ENCODE data around the gene BORCS5. TPM values are rescaled to one million over a fixed set of nuclear protein-coding genes. Genes with fewer than 3 reads are reported as not detected.

BORCS5 gene
- total RNA-seq, 1 experiment from 2014 or later: 13.9 TPM

DNA sequence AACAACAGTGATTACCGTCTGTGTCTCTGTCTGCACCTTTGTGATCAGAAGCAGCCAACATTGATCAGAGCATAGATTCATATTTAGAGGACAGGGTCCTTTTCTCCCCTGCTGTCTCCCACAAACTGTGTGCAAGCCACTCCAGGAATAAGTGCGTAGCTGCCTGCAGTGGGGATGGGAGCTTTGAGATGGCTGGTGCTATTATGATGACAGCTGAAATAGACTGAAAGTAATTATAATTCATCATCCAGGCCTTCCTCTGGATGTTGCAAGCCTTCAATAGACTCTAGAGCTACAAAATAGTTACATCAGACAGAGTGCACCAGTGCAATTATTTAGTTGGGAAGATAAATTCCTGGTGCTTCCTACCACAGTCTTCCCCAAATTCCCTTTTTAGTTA lies 68.1 kb downstream of the BORCS5 start:
- H3K9me3 Mint-ChIP-seq: peaks cover 38% of the 10 kb centered on the region in 2 experiments
- Histone ChIP-seq H3K27me3 (ENCODE audit: insufficient read depth, low read length) (no peaks in the 10 kb centered on the region), H4K20me1 (ENCODE audit: control insufficient read depth, insufficient read depth, insufficient read length) (no peaks in the 10 kb centered on the region), H2BK20ac (ENCODE audit: low read depth, low read length, poor library complexity, severe bottlenecking) (no peak overlapping the region), H4K91ac (ENCODE audit: insufficient read length, low read depth, low read length) (no peak overlapping the region), H3K23me2 (ENCODE audit: insufficient read length, low read depth, low read length, poor library complexity, severe bottlenecking) (no peaks in the 10 kb centered on the region), H3T11ph (ENCODE audit: low read length) (no peak overlapping the region), H3K79me1 (ENCODE audit: insufficient read depth, low read depth, low read length, poor library complexity, severe bottlenecking) (no peaks in the 10 kb centered on the region), H3K9me3 (ENCODE audit: control insufficient read depth, low read depth, low read length) (no peaks in the 10 kb centered on the region), H2BK5ac (ENCODE audit: insufficient read length, low read length) (no peak overlapping the region), H3K79me2 (ENCODE audit: insufficient read depth, low read length) (no peaks in the 10 kb centered on the region), H2AK5ac (ENCODE audit: insufficient read length, low read length) (no peak overlapping the region), H3K27ac (ENCODE audit: insufficient read length, low read depth, low read length) (no peak overlapping the region), H3K23ac (ENCODE audit: insufficient read length, low read depth, low read length) (no peak overlapping the region), H3K18ac (ENCODE audit: insufficient read length, low read depth, low read length) (no peak overlapping the region), H3K4me1 (ENCODE audit: insufficient read depth, low read length) (no peaks in the 10 kb centered on the region), H4K5ac (ENCODE audit: insufficient read length, low read depth, low read length) (no peak overlapping the region), H4K8ac (replicated peaks; ENCODE audit: insufficient read length, low read depth, low read length) (no peak overlapping the region), H2AFZ (ENCODE audit: low read length) (no peak overlapping the region), H3K14ac (ENCODE audit: insufficient read depth, low read length) (no peak overlapping the region), H2BK15ac (ENCODE audit: low read depth, low read length) (no peak overlapping the region), H3K56ac (ENCODE audit: insufficient read length, low read depth, low read length) (no peak overlapping the region), H3K4ac (ENCODE audit: low read depth, low read length) (no peak overlapping the region), H2BK12ac (ENCODE audit: insufficient read length, low read depth, low read length) (no peak overlapping the region), H3K4me2 (ENCODE audit: insufficient read depth, insufficient read length, low read length) (no peak overlapping the region), H2BK120ac (ENCODE audit: low read depth, low read length, poor library complexity, severe bottlenecking) (no peak overlapping the region), H3K9ac (ENCODE audit: extremely low read depth, insufficient read length, low read length) (no peak overlapping the region)
- DNase-seq: no peak
- TF ChIP-seq, protein P1, sequence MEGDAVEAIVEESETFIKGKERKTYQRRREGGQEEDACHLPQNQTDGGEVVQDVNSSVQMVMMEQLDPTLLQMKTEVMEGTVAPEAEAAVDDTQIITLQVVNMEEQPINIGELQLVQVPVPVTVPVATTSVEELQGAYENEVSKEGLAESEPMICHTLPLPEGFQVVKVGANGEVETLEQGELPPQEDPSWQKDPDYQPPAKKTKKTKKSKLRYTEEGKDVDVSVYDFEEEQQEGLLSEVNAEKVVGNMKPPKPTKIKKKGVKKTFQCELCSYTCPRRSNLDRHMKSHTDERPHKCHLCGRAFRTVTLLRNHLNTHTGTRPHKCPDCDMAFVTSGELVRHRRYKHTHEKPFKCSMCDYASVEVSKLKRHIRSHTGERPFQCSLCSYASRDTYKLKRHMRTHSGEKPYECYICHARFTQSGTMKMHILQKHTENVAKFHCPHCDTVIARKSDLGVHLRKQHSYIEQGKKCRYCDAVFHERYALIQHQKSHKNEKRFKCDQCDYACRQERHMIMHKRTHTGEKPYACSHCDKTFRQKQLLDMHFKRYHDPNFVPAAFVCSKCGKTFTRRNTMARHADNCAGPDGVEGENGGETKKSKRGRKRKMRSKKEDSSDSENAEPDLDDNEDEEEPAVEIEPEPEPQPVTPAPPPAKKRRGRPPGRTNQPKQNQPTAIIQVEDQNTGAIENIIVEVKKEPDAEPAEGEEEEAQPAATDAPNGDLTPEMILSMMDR (conservative IDR thresholded peaks at IDR 0.05): no peak
- no peak overlapping the region for H3K27ac Mint-ChIP-seq
- H3K4me1 Mint-ChIP-seq: peaks cover 9 to 14% of the 10 kb centered on the region in 2 experiments
- no peak overlapping the region for H3K4me3 Mint-ChIP-seq
- no peaks in the 10 kb centered on the region; the same call in none of the 2 replicates for H3K27me3 Mint-ChIP-seq (ENCODE audit: low read depth)
- no CpG with 5 or more reads among the region's 2 CpGs for WGBS (ENCODE audit: extremely low coverage, insufficient read length, low lambda C conversion rate)
- peaks cover 23 to 36% (median 25%) of the 10 kb centered on the region in 3 experiments for H3K36me3 Mint-ChIP-seq (ENCODE audit: insufficient read depth in 1 of 3, low read depth in 3 of 3)

Data from H9 (cell line).